ENCODE data around the gene C1QB. TPM values are rescaled to one million over a fixed set of nuclear protein-coding genes. Genes with fewer than 3 reads are reported as not detected.

Gene C1QB
- total RNA-seq, 1 experiment from 2014 or later = not detected

GRCh38 chr1:22637907-22638445 lies 15.1 kb upstream of the C1QB start:
- ChIA-PET CTCF (no interaction called here), POLR2A (no interaction called here)
- BruUV-seq (replicated peaks) = no TSS peak
- DNase-seq = no peak
- Mint-ChIP-seq H3K4me3 (ENCODE audit: unreplicated experiment) (no peak overlapping the region), H3K36me3 (ENCODE audit: insufficient read depth, unreplicated experiment) (no peaks in the 10 kb centered on the region), H3K4me1 (ENCODE audit: low read depth, unreplicated experiment) (no peaks in the 10 kb centered on the region), H3K9me3 (ENCODE audit: unreplicated experiment) (no peaks in the 10 kb centered on the region), H3K27ac (ENCODE audit: unreplicated experiment) (no peak overlapping the region), H3K27me3 (ENCODE audit: insufficient read depth, unreplicated experiment) (no peaks in the 10 kb centered on the region)
- H3K4me3 ChIP-seq (ENCODE audit: low read depth, low read length) = no peak overlapping the region
- no peaks in the 10 kb centered on the region for H3K36me3 ChIP-seq (ENCODE audit: control insufficient read depth, insufficient read depth, low read length)
- intact Hi-C loops (cut with micrococcal nuclease; ENCODE audit: unreplicated experiment) = no loop called here
- no peaks in the 10 kb centered on the region for H3K4me1 ChIP-seq
- TF ChIP-seq, protein P1, sequence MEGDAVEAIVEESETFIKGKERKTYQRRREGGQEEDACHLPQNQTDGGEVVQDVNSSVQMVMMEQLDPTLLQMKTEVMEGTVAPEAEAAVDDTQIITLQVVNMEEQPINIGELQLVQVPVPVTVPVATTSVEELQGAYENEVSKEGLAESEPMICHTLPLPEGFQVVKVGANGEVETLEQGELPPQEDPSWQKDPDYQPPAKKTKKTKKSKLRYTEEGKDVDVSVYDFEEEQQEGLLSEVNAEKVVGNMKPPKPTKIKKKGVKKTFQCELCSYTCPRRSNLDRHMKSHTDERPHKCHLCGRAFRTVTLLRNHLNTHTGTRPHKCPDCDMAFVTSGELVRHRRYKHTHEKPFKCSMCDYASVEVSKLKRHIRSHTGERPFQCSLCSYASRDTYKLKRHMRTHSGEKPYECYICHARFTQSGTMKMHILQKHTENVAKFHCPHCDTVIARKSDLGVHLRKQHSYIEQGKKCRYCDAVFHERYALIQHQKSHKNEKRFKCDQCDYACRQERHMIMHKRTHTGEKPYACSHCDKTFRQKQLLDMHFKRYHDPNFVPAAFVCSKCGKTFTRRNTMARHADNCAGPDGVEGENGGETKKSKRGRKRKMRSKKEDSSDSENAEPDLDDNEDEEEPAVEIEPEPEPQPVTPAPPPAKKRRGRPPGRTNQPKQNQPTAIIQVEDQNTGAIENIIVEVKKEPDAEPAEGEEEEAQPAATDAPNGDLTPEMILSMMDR (IDR thresholded peaks at IDR 0.05; ENCODE audit: insufficient read depth in 1 of 2, low read depth in 1 of 2, low read length in 1 of 2, severe bottlenecking in 1 of 2, unreplicated experiment in 1 of 2) = no peak
- H3K27me3 ChIP-seq (replicated peaks; ENCODE audit: control insufficient read depth, insufficient read depth, low read length) = no peaks in the 10 kb centered on the region
- no peaks in the 10 kb centered on the region for H3K9me3 ChIP-seq

DNA sequence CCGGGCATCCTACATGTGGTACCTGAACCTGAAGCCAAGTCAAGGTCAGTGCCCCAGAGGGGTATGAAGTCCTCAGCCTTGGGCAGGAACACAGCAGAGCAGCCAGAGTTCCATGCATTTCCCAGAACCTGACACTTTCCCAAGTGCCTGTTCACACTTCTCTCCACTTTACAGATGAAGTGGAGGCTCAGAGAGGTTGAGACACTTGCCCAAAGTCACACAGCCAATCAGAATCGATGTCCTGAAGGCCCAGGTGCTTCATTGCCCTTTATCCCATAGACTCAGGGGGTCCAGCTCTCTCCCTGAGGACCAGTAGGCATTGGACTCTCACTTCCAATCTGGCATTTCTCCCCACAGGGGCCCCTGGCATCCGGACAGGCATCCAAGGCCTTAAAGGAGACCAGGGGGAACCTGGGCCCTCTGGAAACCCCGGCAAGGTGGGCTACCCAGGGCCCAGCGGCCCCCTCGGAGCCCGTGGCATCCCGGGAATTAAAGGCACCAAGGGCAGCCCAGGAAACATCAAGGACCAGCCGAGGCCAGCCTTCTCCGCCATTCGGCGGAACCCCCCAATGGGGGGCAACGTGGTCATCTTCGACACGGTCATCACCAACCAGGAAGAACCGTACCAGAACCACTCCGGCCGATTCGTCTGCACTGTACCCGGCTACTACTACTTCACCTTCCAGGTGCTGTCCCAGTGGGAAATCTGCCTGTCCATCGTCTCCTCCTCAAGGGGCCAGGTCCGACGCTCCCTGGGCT lies 14.4 kb upstream of the C1QB start:
- DNase-seq = no peak
- Histone ChIP-seq H3K9me3 (no peaks in the 10 kb centered on the region), H3K4me3 (ENCODE audit: low read depth, low read length) (no peak overlapping the region), H3K4me1 (no peaks in the 10 kb centered on the region), H3K27me3 (replicated peaks; ENCODE audit: control insufficient read depth, insufficient read depth, low read length) (no peaks in the 10 kb centered on the region), H3K36me3 (ENCODE audit: control insufficient read depth, insufficient read depth, low read length) (no peaks in the 10 kb centered on the region)
- Mint-ChIP-seq H3K27me3 (ENCODE audit: insufficient read depth, unreplicated experiment) (no peaks in the 10 kb centered on the region), H3K36me3 (ENCODE audit: insufficient read depth, unreplicated experiment) (no peaks in the 10 kb centered on the region), H3K9me3 (ENCODE audit: unreplicated experiment) (no peaks in the 10 kb centered on the region), H3K27ac (ENCODE audit: unreplicated experiment) (no peak overlapping the region), H3K4me3 (ENCODE audit: unreplicated experiment) (no peak overlapping the region), H3K4me1 (ENCODE audit: low read depth, unreplicated experiment) (no peaks in the 10 kb centered on the region)
- ChIA-PET POLR2A (no interaction called here), CTCF (no interaction called here)
- intact Hi-C loops (cut with micrococcal nuclease; ENCODE audit: unreplicated experiment) = no loop called here
- TF ChIP-seq, protein P1 (IDR thresholded peaks at IDR 0.05; ENCODE audit: insufficient read depth in 1 of 2, low read depth in 1 of 2, low read length in 1 of 2, severe bottlenecking in 1 of 2, unreplicated experiment in 1 of 2) = no peak
- no TSS peak for BruUV-seq (replicated peaks)

DNA sequence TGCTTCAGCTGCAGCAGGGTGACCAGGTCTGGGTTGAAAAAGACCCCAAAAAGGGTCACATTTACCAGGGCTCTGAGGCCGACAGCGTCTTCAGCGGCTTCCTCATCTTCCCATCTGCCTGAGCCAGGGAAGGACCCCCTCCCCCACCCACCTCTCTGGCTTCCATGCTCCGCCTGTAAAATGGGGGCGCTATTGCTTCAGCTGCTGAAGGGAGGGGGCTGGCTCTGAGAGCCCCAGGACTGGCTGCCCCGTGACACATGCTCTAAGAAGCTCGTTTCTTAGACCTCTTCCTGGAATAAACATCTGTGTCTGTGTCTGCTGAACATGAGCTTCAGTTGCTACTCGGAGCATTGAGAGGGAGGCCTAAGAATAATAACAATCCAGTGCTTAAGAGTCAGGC lies 13.8 kb upstream of the C1QB start:
- no peaks in the 10 kb centered on the region for H3K9me3 ChIP-seq
- no TSS peak for BruUV-seq (replicated peaks)
- H3K27ac Mint-ChIP-seq (ENCODE audit: unreplicated experiment) = no peak overlapping the region
- ChIA-PET CTCF (no interaction called here), POLR2A (no interaction called here)
- no peaks in the 10 kb centered on the region for H3K36me3 Mint-ChIP-seq (ENCODE audit: insufficient read depth, unreplicated experiment)
- no peak overlapping the region for H3K4me3 ChIP-seq (ENCODE audit: low read depth, low read length)
- no peaks in the 10 kb centered on the region for H3K27me3 ChIP-seq (replicated peaks; ENCODE audit: control insufficient read depth, insufficient read depth, low read length)
- H3K36me3 ChIP-seq (ENCODE audit: control insufficient read depth, insufficient read depth, low read length) = no peaks in the 10 kb centered on the region
- TF ChIP-seq, protein P1 (IDR thresholded peaks at IDR 0.05; ENCODE audit: insufficient read depth in 1 of 2, low read depth in 1 of 2, low read length in 1 of 2, severe bottlenecking in 1 of 2, unreplicated experiment in 1 of 2) = no peak
- intact Hi-C loops (cut with micrococcal nuclease; ENCODE audit: unreplicated experiment) = no loop called here
- no peaks in the 10 kb centered on the region for H3K4me1 ChIP-seq
- H3K9me3 Mint-ChIP-seq (ENCODE audit: unreplicated experiment) = no peaks in the 10 kb centered on the region
- no peak overlapping the region for H3K4me3 Mint-ChIP-seq (ENCODE audit: unreplicated experiment)
- H3K27me3 Mint-ChIP-seq (ENCODE audit: insufficient read depth, unreplicated experiment) = no peaks in the 10 kb centered on the region
- no peaks in the 10 kb centered on the region for H3K4me1 Mint-ChIP-seq (ENCODE audit: low read depth, unreplicated experiment)
- DNase-seq = no peak

Data from Caco-2 (cell line).